GM21381 (cell line): Measurements from ENCODE around the gene OR10A7.
A peak's percentile ranks its signal among the peaks of the same experiment; 100 is the strongest.
"Not testable (repeated sequence)": the region's sequence is repeated elsewhere in the genome, so short reads cannot be mapped to it uniquely, and the experiment has no call there.

ENCODE experiments used
- ATAC-seq: cut with Tn5 transposase; IDR thresholded peaks from one replicate; pipeline ENCODE4 v1.9.1; 2021; ENCODE audit warnings: mild to moderate bottlenecking, moderate library complexity; ENCODE audit not compliant: unreplicated experiment

The OR10A7 gene, protein sequence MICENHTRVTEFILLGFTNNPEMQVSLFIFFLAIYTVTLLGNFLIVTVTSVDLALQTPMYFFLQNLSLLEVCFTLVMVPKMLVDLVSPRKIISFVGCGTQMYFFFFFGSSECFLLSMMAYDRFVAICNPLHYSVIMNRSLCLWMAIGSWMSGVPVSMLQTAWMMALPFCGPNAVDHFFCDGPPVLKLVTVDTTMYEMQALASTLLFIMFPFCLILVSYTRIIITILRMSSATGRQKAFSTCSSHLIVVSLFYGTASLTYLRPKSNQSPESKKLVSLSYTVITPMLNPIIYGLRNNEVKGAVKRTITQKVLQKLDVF

GRCh38 chr12:55220725-55221124, at the start of gene OR10A7:
OR10A7 (plus strand) TSS chr12:55221025; CDS start chr12:55221025, 0 bp downstream.
- ATAC-seq = no peak

- ATAC-seq = no peak
Observed at GRCh38 chr12:55171445-55171844, 49.4 kb upstream of the OR10A7 start.

DNA sequence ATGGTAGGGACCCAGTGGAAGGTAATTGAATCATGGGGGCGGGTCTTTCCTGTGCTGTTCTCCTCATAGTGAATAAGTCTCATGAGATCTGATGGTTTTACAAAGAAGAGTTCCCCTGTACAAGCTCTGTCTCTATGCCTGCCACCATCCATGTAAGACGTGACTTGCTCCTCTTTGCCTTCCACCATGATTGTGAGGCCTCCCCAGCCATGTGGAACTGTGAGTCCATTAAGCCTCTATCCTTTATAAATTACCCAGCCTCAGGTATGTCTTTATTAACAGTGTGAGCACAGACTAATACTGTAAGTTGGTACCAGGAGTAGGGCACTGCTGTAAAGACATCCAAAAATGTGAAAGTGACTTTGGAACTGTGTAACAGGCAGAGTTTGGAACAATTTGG, 49.0 kb upstream of the OR10A7 start:
- ATAC-seq = not testable (repeated sequence)

DNA sequence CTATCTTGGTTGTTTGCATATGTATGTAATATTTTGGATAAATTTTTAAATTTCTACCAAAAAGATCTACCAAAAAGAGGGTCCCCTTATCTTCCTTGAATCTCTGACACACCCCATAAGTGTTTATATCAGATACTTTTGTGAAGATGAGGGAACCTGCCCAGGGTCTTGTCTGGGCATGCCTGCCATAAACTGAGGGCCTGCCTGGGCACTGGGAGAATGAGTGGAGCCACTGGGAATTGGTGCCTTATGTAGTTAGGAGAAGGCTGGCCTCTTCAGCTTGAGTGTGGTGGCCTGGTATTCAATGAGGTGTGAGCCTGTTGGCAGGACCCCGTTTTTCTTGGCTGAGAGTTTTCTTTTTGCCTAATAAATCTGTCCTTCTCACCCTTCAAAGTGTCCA, 48.1 kb upstream of the OR10A7 start:
- ATAC-seq = no peak

DNA sequence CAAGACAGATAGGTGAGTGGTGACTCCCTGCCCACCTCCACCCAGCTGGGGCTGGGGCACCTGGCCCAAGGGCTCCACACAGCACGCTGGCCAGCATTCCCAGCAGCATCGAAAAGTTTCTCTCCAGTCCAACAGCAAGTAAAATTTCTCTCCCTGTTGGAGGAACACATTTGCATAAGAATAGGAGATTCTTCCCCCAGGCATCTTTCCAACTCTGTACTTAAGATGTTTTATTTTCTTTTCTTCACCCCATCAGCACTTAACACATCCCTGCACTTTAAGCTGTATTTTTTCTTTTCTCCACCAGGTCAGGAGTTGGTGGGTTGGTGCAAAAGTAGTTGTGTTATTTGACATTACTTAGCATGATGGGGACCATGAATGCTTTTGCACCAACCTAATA, 47.4 kb upstream of the OR10A7 start:
- ATAC-seq = no peak

- ATAC-seq = no peak
Observed at GRCh38 chr12:55188573-55188972, 32.3 kb upstream of the OR10A7 start.

GRCh38 chr12:55188974-55189556, 31.8 kb upstream of the OR10A7 start:
- ATAC-seq = peak; percentile 80

DNA sequence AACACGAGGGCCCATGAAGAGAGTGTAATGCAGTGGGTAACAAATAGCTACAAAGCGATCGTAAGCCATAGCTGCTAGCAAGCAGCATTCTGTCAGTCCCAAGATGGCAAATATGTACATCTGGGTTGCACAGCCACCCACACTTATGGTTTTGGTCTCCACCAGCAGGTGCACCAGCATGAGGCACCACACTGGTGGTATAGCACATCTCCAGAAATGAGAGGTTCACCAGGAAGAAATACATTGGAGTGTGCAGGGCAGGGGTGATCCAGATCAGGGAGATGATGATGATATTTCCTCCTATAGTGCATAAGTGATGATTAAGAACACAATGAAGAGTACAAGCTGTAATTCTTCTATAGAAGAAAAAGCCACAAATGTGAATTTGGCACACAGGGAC, 26.4 kb upstream of the OR10A7 start:
- no peak for ATAC-seq

DNA sequence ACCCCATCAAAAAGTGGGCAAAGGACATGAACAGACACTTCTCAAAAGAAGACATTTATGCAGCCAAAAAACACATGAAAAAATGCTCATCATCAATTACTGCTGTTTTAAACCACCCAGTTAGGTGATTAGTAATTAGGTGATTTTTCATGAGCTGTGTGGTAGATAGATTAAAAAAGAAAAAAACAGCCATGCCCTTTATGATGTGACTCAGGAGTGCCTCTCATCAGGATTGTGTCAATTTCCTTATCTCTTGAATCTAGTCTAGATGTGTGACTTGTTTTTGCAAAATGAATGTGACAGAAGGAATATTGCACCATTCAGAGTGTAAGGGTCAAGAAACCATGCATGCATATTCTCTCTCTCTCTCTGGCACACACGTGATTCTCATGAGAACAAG, 5.7 kb downstream of the OR10A7 start:
- ATAC-seq = no peak

DNA sequence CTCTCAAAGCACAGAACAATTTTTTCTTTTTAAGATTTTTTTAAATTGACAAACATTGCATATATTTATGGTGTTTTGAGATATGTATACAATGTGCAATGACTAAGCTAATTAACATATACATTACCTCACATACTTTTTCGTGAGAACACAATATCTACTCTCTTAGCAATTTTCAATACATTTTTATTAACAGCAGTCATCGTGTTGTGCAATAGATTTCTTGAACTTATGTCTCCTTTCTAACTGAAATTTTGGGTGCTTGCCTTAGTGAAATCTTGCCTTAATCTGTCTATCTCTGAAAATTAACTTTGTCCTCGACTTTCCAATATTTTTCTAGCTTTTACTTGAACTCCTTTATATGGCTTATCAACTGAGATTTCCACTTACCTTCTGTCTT, 6.8 kb downstream of the OR10A7 start:
- ATAC-seq = no peak

DNA sequence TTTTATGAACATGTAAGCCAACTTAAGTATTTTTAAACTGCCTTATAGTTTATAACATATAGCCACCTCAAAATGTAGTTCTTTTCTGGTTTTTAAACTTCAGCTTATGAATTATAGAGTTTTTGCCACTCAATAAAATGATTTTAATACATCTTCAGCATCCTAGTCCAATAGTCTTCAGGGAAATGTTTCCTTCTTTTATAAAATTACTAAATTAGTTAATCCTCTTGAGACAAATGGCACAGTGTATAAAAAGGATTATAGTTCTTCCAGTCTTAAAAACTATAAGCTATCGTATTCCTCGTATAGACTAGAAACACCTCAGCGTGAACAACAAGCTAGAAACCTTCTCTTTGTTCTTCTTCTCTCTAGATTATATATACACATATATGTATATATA, 23.5 kb downstream of the OR10A7 start, which contains the start of gene OR6C74:
TSS of gene OR6C74 (plus strand) at position 301 of the 400 bp plus-strand sequence. CDS start 2,679 bp downstream, outside the sequence.
- ATAC-seq = no peak

GRCh38 chr12:55246159-55246558, 25.3 kb downstream of the OR10A7 start:
- ATAC-seq = no peak

GRCh38 chr12:55250944-55251343, 30.1 kb downstream of the OR10A7 start:
- ATAC-seq = no peak

GRCh38 chr12:55253281-55253680, 32.5 kb downstream of the OR10A7 start:
- no peak for ATAC-seq

GRCh38 chr12:55256831-55257230, 36.0 kb downstream of the OR10A7 start:
- no peak for ATAC-seq

GRCh38 chr12:55258303-55258702, 37.5 kb downstream of the OR10A7 start:
- ATAC-seq = no peak
